GM10248 (cell line): ENCODE measurements around the gene FEV.

Experiments used
- CTCF ChIA-PET: fragments of 300-600 bp; sonication (Branson Sonifier 250); formaldehyde crosslinking; extraction: SDS; loops from one replicate; lab custom pipeline; 2021; ENCODE audit warnings: antibody characterized with exemption; lab: Yijun Ruan, JAX
- POLR2A ChIA-PET: fragments of 350-650 bp; sonication (Branson Sonifier 250); formaldehyde crosslinking; extraction: SDS; loops from one replicate; lab custom pipeline; 2020; ENCODE audit warnings: antibody characterized with exemption; lab: Yijun Ruan, JAX
- DNase-seq: peaks from one replicate; pipeline ENCODE4 v3.0.0; 2012; ENCODE audit errors: extremely low spot score
- TF ChIP-seq, protein P1 (sequence below): IDR thresholded peaks from 2 replicates; pipeline ENCODE4 v1.5.1; 2012; ENCODE audit warnings: mild to moderate bottlenecking, low read depth; ENCODE audit errors: extremely low read depth, missing control alignments, control extremely low read depth

FEV gene

DNA sequence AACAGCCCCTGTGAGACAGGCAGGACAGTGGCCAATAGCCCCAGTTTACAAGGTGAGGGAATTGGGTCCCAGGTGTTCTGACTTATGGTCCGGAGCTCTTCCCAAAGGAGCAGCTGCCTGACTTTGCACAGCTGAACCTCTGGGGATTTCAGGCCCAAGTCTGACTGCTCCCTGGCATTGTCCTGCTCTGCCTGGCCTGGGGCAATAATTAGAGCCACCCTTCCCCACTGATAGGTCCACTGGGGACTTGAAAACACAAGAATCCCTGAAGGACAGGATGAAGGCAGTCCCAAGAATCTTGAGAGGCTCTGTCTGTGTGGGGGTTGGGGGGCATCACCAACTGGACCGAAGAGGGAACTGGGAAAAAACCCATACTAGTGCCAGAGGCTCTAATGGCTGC is 3.7 kb upstream of the FEV start:
- no peak for DNase-seq
- TF ChIP-seq, protein P1, sequence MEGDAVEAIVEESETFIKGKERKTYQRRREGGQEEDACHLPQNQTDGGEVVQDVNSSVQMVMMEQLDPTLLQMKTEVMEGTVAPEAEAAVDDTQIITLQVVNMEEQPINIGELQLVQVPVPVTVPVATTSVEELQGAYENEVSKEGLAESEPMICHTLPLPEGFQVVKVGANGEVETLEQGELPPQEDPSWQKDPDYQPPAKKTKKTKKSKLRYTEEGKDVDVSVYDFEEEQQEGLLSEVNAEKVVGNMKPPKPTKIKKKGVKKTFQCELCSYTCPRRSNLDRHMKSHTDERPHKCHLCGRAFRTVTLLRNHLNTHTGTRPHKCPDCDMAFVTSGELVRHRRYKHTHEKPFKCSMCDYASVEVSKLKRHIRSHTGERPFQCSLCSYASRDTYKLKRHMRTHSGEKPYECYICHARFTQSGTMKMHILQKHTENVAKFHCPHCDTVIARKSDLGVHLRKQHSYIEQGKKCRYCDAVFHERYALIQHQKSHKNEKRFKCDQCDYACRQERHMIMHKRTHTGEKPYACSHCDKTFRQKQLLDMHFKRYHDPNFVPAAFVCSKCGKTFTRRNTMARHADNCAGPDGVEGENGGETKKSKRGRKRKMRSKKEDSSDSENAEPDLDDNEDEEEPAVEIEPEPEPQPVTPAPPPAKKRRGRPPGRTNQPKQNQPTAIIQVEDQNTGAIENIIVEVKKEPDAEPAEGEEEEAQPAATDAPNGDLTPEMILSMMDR: no peak
- CTCF ChIA-PET: interaction anchor here (0.9 to 3.7 kb wide), 3 partner anchors 8 to 41 kb away, joined by 3 to 23 read pairs (median 4); no protein-coding TSS in a partner anchor
- POLR2A ChIA-PET: no interaction called here

DNA sequence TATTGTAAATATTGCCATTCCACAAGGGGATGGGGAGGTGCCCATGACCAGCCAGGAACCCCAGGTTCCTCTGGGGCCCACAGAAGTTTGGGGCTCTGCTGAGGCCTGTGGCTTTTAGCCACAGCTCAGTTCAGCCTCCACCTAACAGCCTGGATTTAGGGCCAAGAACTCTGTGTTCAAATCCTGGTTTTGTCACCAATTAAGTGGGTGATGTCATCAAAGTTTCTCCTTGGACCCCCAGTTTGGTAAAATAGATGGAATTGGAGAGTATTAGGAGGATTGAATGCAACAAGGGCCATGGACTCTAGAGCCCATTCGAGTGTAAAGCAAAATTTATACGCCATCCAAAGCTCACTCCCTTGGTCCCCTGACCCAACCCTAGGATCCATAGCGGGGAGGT is 3.2 kb upstream of the FEV start:
- CTCF ChIA-PET: interaction anchor here (0.9 to 3.7 kb wide), 5 partner anchors 7 to 112 kb away, joined by 3 to 23 read pairs (median 4); no protein-coding TSS in a partner anchor
- TF ChIP-seq, protein P1: no peak
- POLR2A ChIA-PET: no interaction called here
- no peak for DNase-seq

DNA sequence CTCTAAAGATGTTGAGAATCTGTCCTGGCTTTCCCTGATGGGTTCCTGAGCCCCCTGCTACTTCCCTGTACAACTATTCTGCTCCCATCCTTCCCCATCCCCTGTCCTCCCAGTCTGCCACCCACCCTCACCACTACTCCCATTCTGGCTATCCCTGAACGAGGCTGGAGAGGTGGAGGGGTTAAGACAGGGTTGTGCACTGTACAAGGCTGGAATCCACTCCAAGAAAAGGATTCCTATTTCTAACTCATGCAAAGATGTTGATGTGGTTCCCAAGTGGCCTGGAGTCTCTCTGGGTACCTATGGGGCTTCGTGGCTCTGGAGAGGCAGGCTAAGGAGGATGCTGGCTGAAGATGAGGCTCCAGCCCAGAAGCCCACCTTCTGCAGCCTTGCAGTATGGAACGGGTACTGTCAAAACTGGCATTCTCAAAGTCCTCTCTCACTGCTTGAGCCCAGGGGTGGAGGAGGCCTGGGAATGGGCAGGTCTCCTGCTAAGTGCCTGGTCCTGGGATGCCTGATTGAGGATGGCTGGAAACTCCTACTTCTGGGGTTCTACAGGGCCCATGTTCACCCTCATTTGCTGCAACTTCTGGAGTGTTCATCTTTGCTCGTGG is 1.3 kb upstream of the FEV start:
- ChIA-PET POLR2A (no interaction called here), CTCF (no interaction called here)
- no peak for DNase-seq
- TF ChIP-seq, protein P1: no peak

DNA sequence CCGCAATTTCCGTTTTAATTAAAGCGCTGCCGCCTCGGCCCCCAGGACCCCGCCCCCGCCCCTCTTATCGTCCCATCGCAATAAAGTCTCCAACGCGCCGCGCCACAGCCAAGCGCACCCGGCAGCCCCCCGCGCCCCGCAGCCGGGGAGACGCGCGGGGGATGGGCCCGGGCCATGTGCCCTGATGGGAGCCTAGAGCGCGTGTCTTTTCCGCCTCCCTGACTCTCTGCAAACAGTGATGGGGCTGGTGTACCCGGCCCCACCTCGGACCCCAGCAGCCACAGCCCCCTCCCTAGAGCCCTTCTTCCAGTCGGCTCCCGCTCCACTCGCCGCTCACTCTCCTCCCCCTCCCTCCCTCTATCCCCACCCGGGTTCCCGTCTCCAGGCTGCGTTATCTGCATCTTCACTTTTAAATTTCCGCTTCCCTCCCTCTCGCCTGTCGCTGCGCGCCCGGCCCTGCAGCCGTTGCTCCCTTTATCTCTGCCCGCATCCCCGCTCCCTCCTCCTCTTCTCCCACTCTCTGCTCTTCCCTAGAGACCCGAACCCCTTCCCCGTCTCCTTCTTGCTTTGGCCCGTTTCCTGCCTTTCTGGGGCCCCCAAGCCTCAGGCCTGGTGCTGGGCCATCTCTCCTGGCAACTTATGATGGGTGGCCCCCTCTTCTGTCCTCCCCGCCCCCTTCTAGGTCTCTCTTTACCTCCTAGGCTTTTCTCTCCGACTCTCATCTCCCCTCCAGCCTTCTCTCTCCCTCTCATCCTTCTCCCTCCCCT is 524 bp upstream of the FEV start:
- CTCF ChIA-PET: interaction anchor here (1.6 kb wide), 1 partner anchor 10 kb away, joined by 3 read pairs; no protein-coding TSS in a partner anchor
- DNase-seq: no peak
- POLR2A ChIA-PET: no interaction called here
- TF ChIP-seq, protein P1: no peak

DNA sequence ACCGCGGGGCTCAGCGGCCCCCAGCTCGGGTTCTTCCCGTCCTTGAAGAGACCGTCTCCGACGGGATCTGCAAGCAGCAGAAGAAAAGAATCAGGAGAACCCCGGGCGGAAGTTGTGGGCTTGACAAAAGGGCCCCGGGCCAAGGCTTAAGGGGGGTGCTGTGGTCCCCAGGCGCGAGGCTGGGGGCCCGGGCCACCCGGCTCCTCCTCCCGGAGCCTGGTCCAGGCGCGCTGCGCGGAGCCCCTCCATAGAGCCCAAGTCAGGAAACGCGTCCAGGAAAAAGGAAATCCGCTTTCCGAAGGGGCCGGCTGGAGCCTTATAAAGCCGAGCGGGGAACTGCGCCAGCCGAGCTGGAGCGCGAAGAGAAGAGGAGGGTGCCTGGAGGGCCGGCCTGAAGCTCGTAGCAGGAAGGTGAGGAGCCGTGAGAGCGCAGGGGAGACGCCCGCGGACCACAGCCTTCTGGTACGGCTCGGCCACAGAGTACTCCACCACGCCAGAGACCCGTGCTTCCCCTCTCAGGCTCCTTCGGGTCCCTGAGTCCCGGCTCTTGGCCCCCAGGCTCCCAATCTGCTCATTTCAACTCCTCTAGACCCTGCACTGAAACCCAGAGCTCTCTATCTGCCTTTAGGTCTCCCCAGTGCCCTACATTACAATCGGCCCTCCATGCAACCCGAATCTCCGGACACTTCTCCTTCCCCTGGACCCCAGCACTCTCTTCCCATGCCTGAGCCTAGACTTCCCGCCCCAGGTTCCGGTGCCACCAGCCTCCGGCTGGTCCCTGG is 554 bp downstream of the FEV start:
- ChIA-PET CTCF (interaction anchor here (1.6 kb wide), 1 partner anchor 9 kb away, joined by 3 read pairs; no protein-coding TSS in a partner anchor), POLR2A (no interaction called here)
- no peak for DNase-seq

More for the DNA sequence above, 554 bp downstream of the FEV start:
- TF ChIP-seq, protein P1: no peak
